ENCODE data around the gene CYP19A1.

GRCh38 chr15:51356983-51357382 is 18.6 kb upstream of the CYP19A1 start:
- no peak for TF ChIP-seq CTCF (IDR thresholded peaks at IDR 0.05)
- TF ChIP-seq EZH2 (IDR thresholded peaks at IDR 0.05), result no peak
